ENCODE data around the gene LAMB3.

- TF ChIP-seq POLR2AphosphoS5 (IDR thresholded peaks at IDR 0.05) (no peak), EP300 (IDR thresholded peaks at IDR 0.05) (no peak), POLR2A (IDR thresholded peaks at IDR 0.05) (no peak)
- TF ChIP-seq, protein P1, sequence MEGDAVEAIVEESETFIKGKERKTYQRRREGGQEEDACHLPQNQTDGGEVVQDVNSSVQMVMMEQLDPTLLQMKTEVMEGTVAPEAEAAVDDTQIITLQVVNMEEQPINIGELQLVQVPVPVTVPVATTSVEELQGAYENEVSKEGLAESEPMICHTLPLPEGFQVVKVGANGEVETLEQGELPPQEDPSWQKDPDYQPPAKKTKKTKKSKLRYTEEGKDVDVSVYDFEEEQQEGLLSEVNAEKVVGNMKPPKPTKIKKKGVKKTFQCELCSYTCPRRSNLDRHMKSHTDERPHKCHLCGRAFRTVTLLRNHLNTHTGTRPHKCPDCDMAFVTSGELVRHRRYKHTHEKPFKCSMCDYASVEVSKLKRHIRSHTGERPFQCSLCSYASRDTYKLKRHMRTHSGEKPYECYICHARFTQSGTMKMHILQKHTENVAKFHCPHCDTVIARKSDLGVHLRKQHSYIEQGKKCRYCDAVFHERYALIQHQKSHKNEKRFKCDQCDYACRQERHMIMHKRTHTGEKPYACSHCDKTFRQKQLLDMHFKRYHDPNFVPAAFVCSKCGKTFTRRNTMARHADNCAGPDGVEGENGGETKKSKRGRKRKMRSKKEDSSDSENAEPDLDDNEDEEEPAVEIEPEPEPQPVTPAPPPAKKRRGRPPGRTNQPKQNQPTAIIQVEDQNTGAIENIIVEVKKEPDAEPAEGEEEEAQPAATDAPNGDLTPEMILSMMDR (IDR thresholded peaks at IDR 0.05), result no peak
Measured at GRCh38 chr1:209567698-209568175, 84.5 kb downstream of the LAMB3 start.
